Measurements from ENCODE around the gene PTCH2.
"Not testable (repeated sequence)": the region's sequence is repeated elsewhere in the genome, so short reads cannot be mapped to it uniquely, and the experiment has no call there.

PTCH2 gene

GRCh38 chr1:44842486-44842861 lies 579 bp downstream of the PTCH2 start:
- DNase-seq, result no peak

GRCh38 chr1:44839576-44839975 lies 3.5 kb downstream of the PTCH2 start:
- no peak for DNase-seq

- DNase-seq, result not testable (repeated sequence)
Observed at GRCh38 chr1:44838294-44838693, 4.8 kb downstream of the PTCH2 start.

GRCh38 chr1:44835738-44836675 lies 7.0 kb downstream of the PTCH2 start:
- DNase-seq, result peak; percentile 68

- DNase-seq, result no peak
Observed at GRCh38 chr1:44834328-44834727, 8.7 kb downstream of the PTCH2 start.

- DNase-seq, result no peak
Observed at GRCh38 chr1:44832056-44832705, 10.9 kb downstream of the PTCH2 start.

GRCh38 chr1:44831516-44831915 lies 11.5 kb downstream of the PTCH2 start:
- DNase-seq, result no peak

- DNase-seq, result no peak
Observed at GRCh38 chr1:44830900-44831304, 12.2 kb downstream of the PTCH2 start.

GRCh38 chr1:44829506-44830384 lies 13.3 kb downstream of the PTCH2 start:
- no peak for DNase-seq

GRCh38 chr1:44828841-44829440 lies 14.1 kb downstream of the PTCH2 start:
- no peak for DNase-seq

- DNase-seq, result no peak
Observed at GRCh38 chr1:44828003-44828651, 14.9 kb downstream of the PTCH2 start.

GRCh38 chr1:44827197-44828002 lies 15.7 kb downstream of the PTCH2 start:
- DNase-seq, result no peak

- no peak for DNase-seq
Observed at GRCh38 chr1:44826375-44827196, 16.5 kb downstream of the PTCH2 start.

GRCh38 chr1:44824392-44824791 lies 18.7 kb downstream of the PTCH2 start:
- not testable (repeated sequence) for DNase-seq

GRCh38 chr1:44822981-44823451 lies 20.0 kb downstream of the PTCH2 start:
- no peak for DNase-seq

GRCh38 chr1:44822131-44822701 lies 20.8 kb downstream of the PTCH2 start:
- DNase-seq, result no peak

- no peak for DNase-seq
Observed at GRCh38 chr1:44821240-44821715, 21.8 kb downstream of the PTCH2 start.

- DNase-seq, result no peak
Observed at GRCh38 chr1:44820328-44821239, 22.5 kb downstream of the PTCH2 start.

Measured in central memory CD4-positive, alpha-beta T cell (primary cell).